ENCODE data around the gene CD69.
A peak's percentile ranks its signal among the peaks of the same experiment; 100 is the strongest.

CD69 gene

DNA sequence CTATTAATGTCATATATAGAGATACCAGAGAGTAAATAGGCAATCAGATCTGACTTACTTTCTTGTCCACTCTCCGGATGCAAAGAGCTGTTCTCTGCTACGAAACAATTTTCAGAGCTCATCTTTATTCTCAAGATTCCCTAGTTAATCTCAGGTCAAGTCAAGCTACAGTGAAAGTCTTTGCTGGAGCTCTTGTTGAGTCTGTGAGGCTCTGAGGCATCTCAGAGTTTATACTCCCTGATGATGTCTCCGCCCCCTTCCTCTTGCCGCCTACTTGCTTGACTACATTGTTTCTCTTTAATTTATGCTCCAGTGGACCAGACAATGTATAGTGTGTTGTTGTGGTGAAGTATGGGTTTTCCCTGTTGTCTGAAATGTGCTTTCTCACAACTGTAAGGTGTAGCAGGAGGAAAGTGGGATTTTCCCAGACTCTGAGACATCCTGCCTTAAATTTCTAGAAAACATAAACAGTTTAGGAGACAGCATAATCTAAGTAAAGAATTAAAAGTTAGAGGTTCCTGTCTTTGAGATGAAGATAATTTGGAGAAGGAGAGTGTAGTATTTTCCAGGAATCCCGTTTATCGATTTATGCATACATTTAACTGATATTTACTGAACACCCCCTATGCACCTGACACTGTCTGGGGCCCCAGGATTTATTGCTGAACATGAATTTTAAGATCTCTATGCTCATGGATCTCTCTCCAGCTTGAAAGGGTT, at the start of gene CD69:
TSS of gene CD69 (minus strand) at position 203 of the 720 bp plus-strand sequence. CDS start at position 122, 81 bp downstream.
- DNase-seq (ENCODE audit: low spot score), result no peak
- FAIRE-seq, result no peak

DNA sequence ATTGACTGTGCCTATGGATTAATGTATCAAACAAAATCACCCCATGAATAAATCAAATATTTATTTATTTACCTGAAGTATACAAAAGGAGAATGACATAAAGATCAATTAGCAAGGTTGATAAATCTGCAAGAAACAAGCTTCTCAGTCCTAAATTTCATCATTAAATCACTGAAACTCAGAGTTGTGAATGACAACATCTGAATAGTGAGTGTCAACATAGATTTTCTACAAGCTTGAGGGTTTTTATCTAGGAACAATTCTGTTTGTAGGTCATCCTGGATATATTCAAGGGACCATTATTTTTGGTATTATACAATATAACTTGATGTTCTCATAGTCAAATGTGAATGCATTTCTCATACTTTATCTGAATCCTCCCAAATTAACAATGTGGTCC, 49.2 kb upstream of the CD69 start:
- FAIRE-seq (no peak), DNase-seq (ENCODE audit: low spot score) (no peak)

DNA sequence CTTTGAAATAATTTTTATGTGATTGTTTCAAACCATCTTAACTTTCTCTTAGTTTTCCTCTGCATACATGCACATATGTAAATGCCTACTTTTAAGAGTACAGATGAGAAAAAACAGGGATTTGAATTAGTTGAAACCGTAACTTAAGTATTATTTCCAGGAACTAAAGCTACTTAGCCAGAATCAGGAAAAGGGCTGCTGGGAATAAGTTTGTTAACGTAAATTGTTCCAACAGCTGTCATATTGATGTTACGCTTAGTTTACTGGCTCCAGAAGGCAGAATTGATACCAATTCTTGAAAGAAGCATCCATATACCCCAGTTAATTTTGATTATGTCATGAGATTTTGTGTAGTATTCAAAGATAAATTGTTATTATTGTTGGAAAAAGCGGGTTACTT, 48.6 kb upstream of the CD69 start:
- FAIRE-seq (no peak), DNase-seq (ENCODE audit: low spot score) (no peak)

- no peak for FAIRE-seq
Measured at GRCh38 chr12:9808504-9808903, 47.8 kb upstream of the CD69 start.

DNA sequence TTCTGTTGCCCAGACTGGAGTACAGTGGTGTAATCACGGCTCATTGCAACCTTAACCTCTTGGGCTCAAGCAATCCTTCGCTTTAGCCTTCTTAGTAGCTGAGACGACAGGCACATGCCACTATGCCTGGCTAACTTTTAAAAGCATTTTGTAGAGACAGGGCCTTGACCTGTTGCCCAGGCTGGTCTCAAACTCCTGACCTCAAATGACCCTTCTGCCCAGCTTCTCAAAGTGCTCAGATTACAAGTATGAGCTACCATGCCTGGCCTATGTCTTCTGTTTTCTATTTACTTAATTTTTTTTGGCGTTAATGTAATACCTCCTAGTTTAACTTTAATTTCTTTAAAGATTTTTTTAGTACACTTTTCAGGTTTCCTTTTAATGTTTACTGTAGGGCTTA, 46.0 kb upstream of the CD69 start:
- DNase-seq (ENCODE audit: low spot score) (no peak), FAIRE-seq (no peak)

More at GRCh38 chr12:9808504-9808903, 47.8 kb upstream of the CD69 start:
- no peak for DNase-seq (ENCODE audit: low spot score)

DNA sequence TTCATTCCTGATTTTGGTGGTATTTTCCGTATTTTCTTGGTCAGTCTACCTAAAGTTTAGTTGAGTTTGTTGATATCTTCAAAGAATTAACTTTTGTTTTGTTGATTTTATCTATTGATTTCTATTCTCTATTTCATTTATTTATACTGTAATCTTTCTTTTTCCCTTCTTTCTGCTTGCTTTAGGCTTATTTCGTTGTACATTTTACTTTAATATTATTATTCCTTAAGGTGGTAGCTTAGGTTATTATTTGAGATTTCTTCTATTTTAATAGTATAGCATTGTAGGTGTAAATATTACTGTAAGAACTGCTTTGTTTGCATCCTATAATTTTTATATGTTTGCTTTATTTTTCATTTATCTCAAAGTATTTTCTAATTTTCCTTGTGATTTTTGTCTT, 45.2 kb upstream of the CD69 start:
- DNase-seq (ENCODE audit: low spot score) (no peak), FAIRE-seq (no peak)

- DNase-seq (ENCODE audit: low spot score) (no peak), FAIRE-seq (peak; percentile 55)
Measured at GRCh38 chr12:9799961-9800360, 39.3 kb upstream of the CD69 start.

DNA sequence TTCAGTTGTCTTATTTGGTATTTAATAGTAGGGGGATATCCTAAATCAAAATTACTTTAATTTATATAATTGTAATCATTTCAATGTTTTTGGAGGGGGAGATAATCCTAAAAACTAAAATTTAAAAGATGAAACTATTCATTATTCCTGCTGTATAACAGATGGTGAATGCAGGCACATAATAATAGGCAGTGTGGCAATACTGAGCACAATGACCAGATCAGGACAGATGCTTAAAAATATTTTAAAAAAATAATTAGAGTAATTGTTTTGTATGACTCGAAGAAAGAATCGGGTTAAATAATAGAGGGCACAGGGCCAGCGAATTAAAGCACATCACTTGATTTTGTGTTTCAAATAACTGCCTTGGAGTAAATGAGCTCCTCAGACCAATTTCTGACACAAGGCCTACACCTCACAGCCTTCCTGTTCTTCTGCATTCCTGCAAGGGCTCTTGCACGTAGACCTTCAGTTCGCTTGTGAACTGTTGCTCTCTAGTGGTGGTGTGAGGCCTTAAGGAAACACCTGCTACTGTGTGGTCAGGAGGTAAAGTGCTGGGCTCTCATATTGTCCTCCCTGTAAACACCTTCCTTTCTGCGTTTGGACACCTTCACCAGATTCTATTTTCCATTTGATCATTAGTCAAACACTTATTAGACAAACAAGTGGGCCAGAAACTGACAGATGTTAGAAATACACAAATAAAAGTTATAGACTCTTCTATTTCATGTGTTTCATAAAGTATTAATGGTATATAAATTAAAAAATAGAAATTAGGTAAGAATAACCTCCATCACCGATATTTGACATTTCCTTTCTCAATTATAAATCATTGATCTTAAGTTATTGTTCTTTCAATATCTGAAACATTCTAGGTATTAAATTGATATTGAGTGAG, 37.3 kb upstream of the CD69 start:
- DNase-seq (ENCODE audit: low spot score), result peak; percentile 56
- no peak for FAIRE-seq

GRCh38 chr12:9796971-9797370, 36.3 kb upstream of the CD69 start:
- no peak for FAIRE-seq
- DNase-seq (ENCODE audit: low spot score), result no peak

DNA sequence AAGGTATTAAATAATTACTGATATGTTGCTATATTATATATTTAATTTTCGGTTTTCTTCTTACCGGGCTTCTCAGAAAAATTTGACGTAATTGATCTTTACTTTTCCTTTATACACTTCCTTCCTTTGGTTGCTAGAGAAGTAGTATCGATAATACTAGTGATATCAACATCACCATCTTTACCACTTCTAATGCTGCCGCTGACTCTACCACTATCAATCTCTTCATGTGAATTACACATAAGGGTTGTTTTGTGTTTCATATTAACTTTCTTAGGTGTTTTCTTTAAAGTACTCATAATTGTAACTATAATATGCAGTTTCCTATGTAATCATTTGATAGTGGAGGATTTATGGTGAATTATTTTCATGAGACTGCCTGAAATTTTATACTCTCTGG, 35.6 kb upstream of the CD69 start:
- no peak for DNase-seq (ENCODE audit: low spot score)
- FAIRE-seq, result no peak

DNA sequence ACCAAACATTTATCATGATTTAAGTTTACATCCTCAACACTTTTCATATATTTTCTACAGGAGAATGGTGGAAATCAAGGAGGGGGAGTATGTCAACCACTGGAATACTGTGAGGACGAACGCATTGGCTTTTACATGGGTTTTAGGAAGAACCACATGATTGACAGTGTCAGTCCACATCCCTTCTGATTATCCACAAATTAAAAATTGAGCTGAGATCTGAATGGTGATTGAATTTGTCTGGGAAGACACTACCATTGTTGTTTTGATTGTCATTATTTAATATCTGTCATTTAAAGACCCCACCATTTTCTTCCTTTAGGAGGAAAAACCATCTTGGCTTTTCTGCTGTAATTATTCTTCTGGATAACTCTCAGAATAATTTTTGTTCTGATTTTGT, 35.2 kb upstream of the CD69 start:
- FAIRE-seq (no peak), DNase-seq (ENCODE audit: low spot score) (no peak)

DNA sequence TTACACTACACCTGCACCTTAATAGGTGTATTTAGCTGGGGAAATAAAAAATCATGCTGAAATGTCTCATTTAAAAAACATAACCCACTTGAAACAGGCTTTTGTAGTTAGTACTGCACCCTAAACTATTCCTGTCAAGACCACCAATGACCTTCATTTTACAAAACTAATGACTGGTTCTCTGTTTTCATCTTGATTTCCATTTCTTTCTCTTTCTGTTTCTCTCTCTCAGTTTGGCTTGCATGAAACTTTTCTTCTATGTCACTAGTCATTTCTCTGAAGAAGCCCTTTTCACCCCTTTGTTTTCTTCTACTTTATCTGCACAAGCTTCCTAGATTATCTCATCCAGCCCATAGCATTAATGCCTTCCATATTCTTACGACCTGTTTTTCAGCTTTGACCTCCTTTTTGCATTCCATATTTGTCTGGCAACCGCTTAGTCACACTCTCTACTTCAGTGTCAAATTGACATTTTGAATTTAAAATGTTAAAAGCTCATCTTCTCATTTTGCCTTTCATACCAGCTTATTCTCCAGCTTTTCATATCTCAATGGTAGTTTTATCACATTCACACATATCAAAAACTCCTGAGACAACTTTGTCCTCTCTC, 33.9 kb upstream of the CD69 start:
- DNase-seq (ENCODE audit: low spot score), result no peak
- FAIRE-seq, result peak; percentile 63

- DNase-seq (ENCODE audit: low spot score), result no peak
- no peak for FAIRE-seq
Measured at GRCh38 chr12:9793779-9794395, 33.2 kb upstream of the CD69 start.

- DNase-seq (ENCODE audit: low spot score) (no peak), FAIRE-seq (no peak)
Measured at GRCh38 chr12:9792961-9793617, 32.4 kb upstream of the CD69 start.

DNA sequence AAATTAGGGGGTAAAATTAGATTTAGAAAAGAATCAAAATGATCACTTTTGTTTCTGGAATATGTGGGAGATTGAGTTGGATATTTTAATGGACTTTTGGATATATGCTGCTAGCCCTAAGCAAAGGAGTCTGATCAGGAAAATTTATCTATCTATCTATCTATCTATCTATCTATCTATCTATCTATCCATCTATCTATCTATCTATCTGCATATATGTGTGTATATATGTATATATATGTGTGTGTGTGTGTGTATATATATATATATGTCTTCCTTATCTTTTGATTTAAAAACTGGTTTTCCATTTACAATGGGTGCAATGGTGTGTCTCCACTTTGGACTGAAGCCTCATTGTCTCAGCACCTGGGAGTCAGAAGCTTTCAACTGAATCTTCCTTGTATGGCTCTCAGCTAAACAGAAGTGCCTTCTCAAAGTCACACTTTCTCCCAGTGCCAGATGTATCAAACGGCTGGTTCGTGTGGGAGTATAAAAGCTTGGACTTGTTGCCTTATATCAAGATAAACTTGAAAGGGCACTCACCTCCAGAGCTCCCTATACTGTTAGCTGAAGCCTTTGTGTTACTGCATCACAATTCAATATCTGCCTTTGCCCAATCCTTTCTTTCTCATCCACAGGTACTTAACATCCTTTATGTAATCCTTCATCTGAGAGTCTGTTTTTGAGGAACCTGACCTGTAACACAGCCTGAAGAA, 31.6 kb upstream of the CD69 start:
- DNase-seq (ENCODE audit: low spot score) (no peak), FAIRE-seq (no peak)

DNA sequence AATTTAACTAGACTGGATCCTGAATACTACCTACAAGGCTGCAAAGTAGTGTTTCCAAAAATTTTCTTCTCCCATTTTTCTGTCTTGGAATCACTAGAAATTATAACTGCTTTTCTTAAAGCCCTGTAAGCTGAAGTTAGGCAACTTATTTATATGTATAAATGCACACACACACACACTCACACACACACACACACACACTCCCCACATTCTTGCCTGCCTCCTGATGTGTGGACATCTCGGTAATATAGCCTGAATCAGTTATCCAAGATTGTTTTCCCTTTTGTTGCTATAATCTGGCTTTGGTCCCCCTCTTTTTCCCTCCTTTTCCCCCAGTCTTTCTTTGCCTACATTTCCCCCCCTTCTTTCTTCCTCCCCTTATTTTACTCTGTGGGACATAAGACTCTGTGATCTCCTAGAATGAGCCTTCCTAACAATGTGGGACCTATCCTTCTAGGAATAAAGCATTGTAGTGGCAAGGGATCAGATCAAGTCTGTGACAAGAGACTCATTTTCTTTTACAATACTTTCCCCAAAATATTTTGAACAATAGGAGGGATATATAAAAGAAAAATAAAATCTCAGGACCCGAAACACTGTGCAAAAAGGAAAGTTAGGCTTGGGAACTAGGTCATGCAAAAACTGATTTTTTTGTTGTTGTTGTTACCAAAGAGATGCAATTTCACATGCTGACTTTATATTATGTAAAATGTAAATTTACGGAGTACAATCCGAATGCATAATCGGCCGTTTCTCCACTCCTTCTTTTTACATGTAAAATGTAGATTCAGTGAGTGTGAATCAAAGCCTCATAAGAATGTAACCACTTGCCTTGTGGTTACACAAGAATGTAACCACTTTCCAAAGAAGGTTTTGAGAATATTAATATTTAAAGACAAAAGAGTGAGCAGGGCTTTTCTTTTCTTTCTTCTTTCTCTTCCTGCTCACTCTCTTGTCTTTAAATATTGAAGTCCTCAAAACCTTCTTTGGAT, 26.3 kb upstream of the CD69 start:
- peak; percentile 24 for DNase-seq (ENCODE audit: low spot score)
- no peak for FAIRE-seq

GRCh38 chr12:9784816-9785215, 24.1 kb upstream of the CD69 start:
- no peak for DNase-seq (ENCODE audit: low spot score)
- no peak for FAIRE-seq

DNA sequence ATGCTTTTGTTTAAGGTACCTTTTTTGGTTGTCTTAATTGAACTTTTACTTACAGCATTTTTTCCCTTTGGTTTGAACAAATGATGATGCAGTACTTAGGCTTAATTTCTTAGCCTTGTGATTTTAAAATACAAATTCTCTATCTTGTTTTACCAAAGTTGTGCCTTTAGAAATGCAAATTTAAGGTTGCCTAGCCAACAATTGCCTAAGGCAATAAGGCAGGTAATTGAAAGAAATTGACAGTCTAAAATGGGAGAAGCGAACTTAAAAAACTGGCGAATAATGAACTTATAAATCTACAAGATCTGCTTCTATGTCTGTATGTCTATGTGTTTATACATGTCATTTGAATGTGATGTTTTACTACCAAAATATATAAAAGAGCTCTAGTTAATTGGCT, 23.6 kb upstream of the CD69 start:
- FAIRE-seq (no peak), DNase-seq (ENCODE audit: low spot score) (no peak)

Measured in urothelium cell line (cell line).